ENCODE data around the gene DOCK4. TPM values are rescaled to one million over a fixed set of nuclear protein-coding genes. Genes with fewer than 3 reads are reported as not detected.

Gene DOCK4
- total RNA-seq, 1 experiment from 2014 or later, result 3.4 TPM

DNA sequence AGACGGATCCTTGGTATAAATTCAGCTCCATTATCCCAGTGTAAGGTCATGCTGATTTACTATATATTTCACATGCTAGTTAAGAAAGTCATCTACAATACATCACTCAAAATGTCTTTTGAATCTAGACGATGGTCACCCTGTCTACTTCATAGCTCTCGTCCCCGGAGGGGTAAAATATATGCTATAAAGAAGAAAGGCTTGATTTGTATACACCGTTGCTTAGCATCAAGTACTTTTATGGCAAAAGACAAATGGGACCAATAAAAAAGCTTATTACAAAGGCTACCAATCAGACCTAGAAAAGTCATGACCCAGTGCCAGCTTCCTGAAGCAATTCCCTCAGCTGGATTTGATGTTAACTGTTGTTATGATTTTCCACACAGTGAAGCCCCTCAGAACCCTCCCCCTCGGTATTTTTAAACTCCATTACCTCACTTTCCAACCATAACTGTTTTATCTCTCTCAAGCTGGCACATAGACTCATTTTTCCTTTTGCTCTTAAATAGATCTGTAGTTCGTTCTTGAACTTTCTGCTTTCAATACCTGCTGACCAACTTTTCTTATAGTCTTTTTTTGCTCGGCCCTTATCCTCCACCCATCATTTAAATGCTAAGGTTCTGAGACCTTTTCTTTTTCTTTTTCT, 104.9 kb downstream of the DOCK4 start:
- Mint-ChIP-seq H3K4me1 (ENCODE audit: low read depth, unreplicated experiment) (no peaks in the 10 kb centered on the region), H3K36me3 (ENCODE audit: insufficient read depth, unreplicated experiment) (no peaks in the 10 kb centered on the region), H3K27ac (ENCODE audit: unreplicated experiment) (no peak overlapping the region), H3K9me3 (ENCODE audit: low read depth, unreplicated experiment) (no peaks in the 10 kb centered on the region), H3K27me3 (ENCODE audit: unreplicated experiment) (no peaks in the 10 kb centered on the region), H3K4me3 (ENCODE audit: low read depth, unreplicated experiment) (no peak overlapping the region)
- TF ChIP-seq, protein P1, sequence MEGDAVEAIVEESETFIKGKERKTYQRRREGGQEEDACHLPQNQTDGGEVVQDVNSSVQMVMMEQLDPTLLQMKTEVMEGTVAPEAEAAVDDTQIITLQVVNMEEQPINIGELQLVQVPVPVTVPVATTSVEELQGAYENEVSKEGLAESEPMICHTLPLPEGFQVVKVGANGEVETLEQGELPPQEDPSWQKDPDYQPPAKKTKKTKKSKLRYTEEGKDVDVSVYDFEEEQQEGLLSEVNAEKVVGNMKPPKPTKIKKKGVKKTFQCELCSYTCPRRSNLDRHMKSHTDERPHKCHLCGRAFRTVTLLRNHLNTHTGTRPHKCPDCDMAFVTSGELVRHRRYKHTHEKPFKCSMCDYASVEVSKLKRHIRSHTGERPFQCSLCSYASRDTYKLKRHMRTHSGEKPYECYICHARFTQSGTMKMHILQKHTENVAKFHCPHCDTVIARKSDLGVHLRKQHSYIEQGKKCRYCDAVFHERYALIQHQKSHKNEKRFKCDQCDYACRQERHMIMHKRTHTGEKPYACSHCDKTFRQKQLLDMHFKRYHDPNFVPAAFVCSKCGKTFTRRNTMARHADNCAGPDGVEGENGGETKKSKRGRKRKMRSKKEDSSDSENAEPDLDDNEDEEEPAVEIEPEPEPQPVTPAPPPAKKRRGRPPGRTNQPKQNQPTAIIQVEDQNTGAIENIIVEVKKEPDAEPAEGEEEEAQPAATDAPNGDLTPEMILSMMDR (IDR thresholded peaks at IDR 0.05; ENCODE audit: unreplicated experiment), result no peak
- DNase-seq, result no peak
- BruUV-seq (replicated peaks), result no TSS peak
- CTCF ChIA-PET, result no interaction called here
- intact Hi-C loops (cut with micrococcal nuclease; ENCODE audit: unreplicated experiment), result no loop called here

DNA sequence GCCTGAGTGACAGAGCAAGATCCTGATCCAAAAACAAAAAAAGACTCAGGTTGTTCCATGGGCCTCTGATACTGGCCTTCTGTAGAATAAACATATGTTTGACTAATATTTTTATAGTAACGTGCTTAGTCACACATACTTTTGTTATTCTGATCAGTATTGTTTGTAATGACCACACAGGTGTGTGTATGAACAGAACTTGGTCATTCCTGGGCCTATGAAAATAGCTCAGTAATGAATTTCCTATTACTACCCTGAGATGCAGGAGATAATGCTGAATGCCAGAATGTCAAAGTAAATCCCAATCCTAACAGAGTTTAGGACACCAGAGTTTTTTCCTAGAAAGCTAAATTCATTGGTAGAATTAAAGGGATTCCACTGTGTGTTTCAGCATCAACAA, 108.7 kb downstream of the DOCK4 start:
- no peaks in the 10 kb centered on the region for H3K9me3 Mint-ChIP-seq (ENCODE audit: low read depth, unreplicated experiment)
- no peak overlapping the region for H3K4me3 Mint-ChIP-seq (ENCODE audit: low read depth, unreplicated experiment)
- H3K36me3 Mint-ChIP-seq (ENCODE audit: insufficient read depth, unreplicated experiment), result no peaks in the 10 kb centered on the region
- CTCF ChIA-PET, result no interaction called here
- no peaks in the 10 kb centered on the region for H3K27me3 Mint-ChIP-seq (ENCODE audit: unreplicated experiment)
- TF ChIP-seq, protein P1 (IDR thresholded peaks at IDR 0.05; ENCODE audit: unreplicated experiment), result no peak
- DNase-seq, result no peak
- BruUV-seq (replicated peaks), result no TSS peak
- H3K27ac Mint-ChIP-seq (ENCODE audit: unreplicated experiment), result no peak overlapping the region
- no peaks in the 10 kb centered on the region for H3K4me1 Mint-ChIP-seq (ENCODE audit: low read depth, unreplicated experiment)
- intact Hi-C loops (cut with micrococcal nuclease; ENCODE audit: unreplicated experiment), result no loop called here

DNA sequence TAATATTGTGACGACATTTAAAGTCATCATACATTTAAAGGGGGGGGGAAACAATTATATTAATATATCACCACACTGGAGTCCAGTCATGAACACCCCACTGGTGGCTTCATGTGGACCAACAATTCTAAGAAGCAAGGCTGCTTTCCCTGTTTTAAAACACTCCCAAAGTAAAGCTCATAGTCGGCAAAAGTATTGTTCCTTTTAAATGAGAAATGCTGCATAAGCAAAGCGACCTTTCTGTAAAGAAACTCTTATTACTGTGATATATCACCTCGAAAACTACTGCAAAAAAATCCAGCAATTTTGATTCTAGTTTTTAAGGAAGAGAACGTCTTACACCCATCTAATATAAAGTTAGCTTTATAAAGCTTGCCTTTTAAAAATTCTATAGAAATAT, 112.8 kb downstream of the DOCK4 start:
- Mint-ChIP-seq H3K27ac (ENCODE audit: unreplicated experiment) (no peak overlapping the region), H3K9me3 (ENCODE audit: low read depth, unreplicated experiment) (peaks cover 2% of the 10 kb centered on the region), H3K36me3 (ENCODE audit: insufficient read depth, unreplicated experiment) (no peaks in the 10 kb centered on the region), H3K4me1 (ENCODE audit: low read depth, unreplicated experiment) (no peaks in the 10 kb centered on the region), H3K27me3 (ENCODE audit: unreplicated experiment) (no peaks in the 10 kb centered on the region), H3K4me3 (ENCODE audit: low read depth, unreplicated experiment) (no peak overlapping the region)
- TF ChIP-seq, protein P1 (IDR thresholded peaks at IDR 0.05; ENCODE audit: unreplicated experiment), result no peak
- CTCF ChIA-PET, result interaction anchor here (0.7 kb wide), 1 partner anchor 57 kb away, joined by 5 read pairs; no protein-coding TSS in a partner anchor
- no TSS peak for BruUV-seq (replicated peaks)
- intact Hi-C loops (cut with micrococcal nuclease; ENCODE audit: unreplicated experiment), result no loop called here
- DNase-seq, result no peak

DNA sequence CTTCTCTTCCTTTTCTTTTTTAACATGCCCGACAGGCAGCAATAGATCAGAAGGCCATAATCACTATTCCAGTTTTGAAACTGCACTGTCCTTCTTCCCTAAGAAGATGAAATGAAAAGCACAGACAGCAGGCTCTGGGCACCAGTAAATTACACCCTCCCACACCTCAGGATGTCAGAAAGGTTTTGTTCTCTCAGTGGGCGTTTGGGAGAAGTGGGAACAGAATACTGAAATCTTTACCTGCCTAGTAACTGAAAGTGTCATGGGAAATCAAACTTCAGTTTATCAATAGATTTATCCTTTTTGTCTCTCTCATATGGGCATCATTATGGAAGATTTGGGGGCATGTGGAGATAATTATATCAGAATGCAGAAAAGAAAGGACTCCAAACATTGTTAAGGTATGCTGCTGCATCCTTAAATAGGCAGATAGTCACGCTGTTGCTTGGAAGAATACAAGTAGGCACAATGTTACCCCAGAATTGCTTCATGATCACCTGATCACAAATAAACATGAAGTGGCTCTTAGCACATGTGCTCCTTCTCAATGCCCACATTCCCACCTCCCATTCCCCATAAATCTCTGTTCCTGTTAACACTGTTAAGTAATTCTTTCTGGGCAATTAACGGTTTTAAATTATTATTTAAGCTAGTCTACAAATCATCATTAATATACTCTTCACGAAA, 113.3 kb downstream of the DOCK4 start:
- H3K4me1 Mint-ChIP-seq (ENCODE audit: low read depth, unreplicated experiment), result no peaks in the 10 kb centered on the region
- CTCF ChIA-PET, result interaction anchor here (0.7 kb wide), 1 partner anchor 58 kb away, joined by 5 read pairs; no protein-coding TSS in a partner anchor
- BruUV-seq (replicated peaks), result no TSS peak
- H3K4me3 Mint-ChIP-seq (ENCODE audit: low read depth, unreplicated experiment), result no peak overlapping the region
- intact Hi-C loops (cut with micrococcal nuclease; ENCODE audit: unreplicated experiment), result no loop called here
- H3K9me3 Mint-ChIP-seq (ENCODE audit: low read depth, unreplicated experiment), result peaks cover 2% of the 10 kb centered on the region
- H3K27ac Mint-ChIP-seq (ENCODE audit: unreplicated experiment), result no peak overlapping the region
- no peak for DNase-seq
- TF ChIP-seq, protein P1 (IDR thresholded peaks at IDR 0.05; ENCODE audit: unreplicated experiment), result no peak
- H3K36me3 Mint-ChIP-seq (ENCODE audit: insufficient read depth, unreplicated experiment), result no peaks in the 10 kb centered on the region
- no peaks in the 10 kb centered on the region for H3K27me3 Mint-ChIP-seq (ENCODE audit: unreplicated experiment)

All from Calu3 (cell line).